Suprapubic skin (tissue), 4 donors: ENCODE results near the gene CDKN2A.

Experiments
- EP300 ChIP-seq: sonication (generic); formaldehyde crosslinking; IDR thresholded peaks from one replicate; pipeline ENCODE4 v1.6.1; 2017; ENCODE audit warnings: antibody characterized with exemption
- POLR2A ChIP-seq, 2 donors: fragments of 450-650 bp; IDR thresholded peaks; one replicate each; pipeline ENCODE4 v1.6.1; 2017; ENCODE audit warnings: antibody characterized with exemption in 2 of 2, mild to moderate bottlenecking in 2 of 2, moderate library complexity in 2 of 2
- POLR2AphosphoS5 ChIP-seq, 3 donors: sonication (generic); formaldehyde crosslinking; IDR thresholded peaks; one replicate each; pipeline ENCODE4 v1.6.1; 2017; ENCODE audit warnings: antibody characterized with exemption in 3 of 3
- TF ChIP-seq, protein P1 (sequence below), 2 donors: fragments of 200-600 bp in 1 of 2; fragments of 450-650 bp in 1 of 2; sonication (generic) in 1 of 2; IDR thresholded peaks; one replicate each; pipeline ENCODE4 v1.5.1; 2016 to 2019; ENCODE audit warnings: antibody characterized with exemption in 2 of 2, mild to moderate bottlenecking in 1 of 2, moderate library complexity in 1 of 2

DNA sequence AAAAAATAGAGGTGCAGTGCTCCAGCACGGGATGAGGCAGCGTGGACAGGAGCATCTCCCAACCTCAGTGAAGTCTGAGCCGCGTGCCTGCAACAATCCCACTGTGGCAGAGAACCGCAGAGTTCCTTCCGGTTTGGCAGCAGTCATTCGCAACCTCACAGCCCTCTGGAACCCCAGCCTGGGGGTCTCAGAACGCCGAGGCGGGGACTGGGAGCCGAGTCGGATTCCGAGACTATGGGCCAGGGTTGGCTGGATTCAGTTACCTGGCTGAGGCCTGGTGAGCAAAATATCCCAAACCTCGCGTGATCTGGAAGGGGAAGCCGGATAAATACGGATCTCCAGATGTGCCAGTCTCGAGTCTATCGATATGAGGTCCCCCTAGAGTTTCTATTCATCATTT, 27.0 kb downstream of the CDKN2A start:
- no peak for TF ChIP-seq POLR2AphosphoS5 (IDR thresholded peaks at IDR 0.05)
- TF ChIP-seq, protein P1, sequence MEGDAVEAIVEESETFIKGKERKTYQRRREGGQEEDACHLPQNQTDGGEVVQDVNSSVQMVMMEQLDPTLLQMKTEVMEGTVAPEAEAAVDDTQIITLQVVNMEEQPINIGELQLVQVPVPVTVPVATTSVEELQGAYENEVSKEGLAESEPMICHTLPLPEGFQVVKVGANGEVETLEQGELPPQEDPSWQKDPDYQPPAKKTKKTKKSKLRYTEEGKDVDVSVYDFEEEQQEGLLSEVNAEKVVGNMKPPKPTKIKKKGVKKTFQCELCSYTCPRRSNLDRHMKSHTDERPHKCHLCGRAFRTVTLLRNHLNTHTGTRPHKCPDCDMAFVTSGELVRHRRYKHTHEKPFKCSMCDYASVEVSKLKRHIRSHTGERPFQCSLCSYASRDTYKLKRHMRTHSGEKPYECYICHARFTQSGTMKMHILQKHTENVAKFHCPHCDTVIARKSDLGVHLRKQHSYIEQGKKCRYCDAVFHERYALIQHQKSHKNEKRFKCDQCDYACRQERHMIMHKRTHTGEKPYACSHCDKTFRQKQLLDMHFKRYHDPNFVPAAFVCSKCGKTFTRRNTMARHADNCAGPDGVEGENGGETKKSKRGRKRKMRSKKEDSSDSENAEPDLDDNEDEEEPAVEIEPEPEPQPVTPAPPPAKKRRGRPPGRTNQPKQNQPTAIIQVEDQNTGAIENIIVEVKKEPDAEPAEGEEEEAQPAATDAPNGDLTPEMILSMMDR (IDR thresholded peaks at IDR 0.05), result no peak
- no peak for TF ChIP-seq EP300
- no peak for TF ChIP-seq POLR2A (IDR thresholded peaks at IDR 0.05)
